GM10847 (cell line): ENCODE measurements around the gene HNRNPF.
A peak's percentile ranks its signal among the peaks of the same experiment; 100 is the strongest.

Experiments
- POLR2A ChIP-seq: IDR thresholded peaks from 2 replicates; pipeline ENCODE4 v1.6.1; 2011; ENCODE audit not compliant: insufficient read length; ENCODE audit errors: extremely low read depth

Gene HNRNPF

DNA sequence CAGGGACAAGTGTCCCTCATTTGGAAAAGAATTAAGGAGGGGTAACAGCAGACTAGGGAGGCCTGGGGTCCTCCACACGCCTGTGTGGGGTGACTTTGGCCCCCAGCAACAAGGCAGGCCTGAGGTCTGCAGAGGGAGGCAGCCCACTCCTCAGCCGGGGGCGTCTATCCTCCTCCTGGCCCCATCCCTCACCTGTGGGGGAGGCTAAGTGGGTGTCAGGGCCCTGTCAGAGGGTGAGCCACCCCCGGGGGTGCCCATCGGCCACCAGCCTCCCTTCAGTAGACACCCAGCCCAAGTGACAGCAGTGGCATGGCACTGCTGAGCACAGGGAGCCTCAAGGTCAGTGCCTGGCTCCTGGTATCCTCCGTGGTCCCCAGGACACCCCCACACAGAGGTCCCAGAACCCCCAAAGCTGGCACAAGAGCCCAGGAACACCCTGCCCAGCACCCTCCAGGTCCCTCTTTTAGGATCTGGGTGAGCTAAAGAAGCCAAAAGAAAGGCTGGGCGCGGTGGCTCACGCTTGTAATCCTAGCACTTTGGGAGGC is 38.2 kb downstream of the HNRNPF start:
- TF ChIP-seq POLR2A: no peak

DNA sequence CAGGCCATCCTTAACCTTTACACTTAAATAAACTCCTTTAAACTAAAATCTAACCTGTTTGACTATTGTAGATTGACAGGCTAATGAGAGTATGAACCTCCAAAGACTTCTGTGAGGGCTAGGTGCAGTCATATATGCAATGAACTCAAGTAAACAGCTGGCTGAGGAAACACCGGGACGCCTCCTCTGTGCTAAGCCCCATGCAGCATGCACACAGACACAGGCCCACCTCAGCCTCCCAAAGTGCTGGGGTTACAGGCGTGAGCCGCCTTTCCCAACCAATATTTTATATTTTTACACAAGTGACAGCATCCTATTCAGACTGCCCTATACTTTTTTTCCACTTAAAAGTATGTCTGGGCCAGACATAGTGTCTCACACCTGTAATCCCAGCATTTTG is 39.1 kb downstream of the HNRNPF start:
- no peak for TF ChIP-seq POLR2A

DNA sequence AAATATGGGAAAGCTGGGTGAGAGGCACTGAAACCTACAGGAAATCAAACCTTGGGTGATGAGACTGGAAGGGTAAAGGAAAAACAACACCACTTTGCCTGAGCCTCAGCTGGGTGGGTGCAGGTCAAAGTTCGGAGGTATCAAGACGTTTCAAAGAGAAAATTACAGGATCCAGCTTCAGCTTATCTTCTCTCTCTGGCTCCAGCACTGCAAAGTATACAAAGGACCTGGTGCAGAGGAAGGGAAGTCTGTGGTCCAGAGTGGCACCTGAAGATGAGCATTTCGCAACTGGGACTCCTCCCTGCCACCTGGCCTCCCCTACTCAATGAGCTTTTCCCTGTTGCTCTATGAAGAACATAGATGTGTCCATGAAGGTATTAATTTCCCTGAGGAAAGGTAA is 44.0 kb downstream of the HNRNPF start:
- no peak for TF ChIP-seq POLR2A

DNA sequence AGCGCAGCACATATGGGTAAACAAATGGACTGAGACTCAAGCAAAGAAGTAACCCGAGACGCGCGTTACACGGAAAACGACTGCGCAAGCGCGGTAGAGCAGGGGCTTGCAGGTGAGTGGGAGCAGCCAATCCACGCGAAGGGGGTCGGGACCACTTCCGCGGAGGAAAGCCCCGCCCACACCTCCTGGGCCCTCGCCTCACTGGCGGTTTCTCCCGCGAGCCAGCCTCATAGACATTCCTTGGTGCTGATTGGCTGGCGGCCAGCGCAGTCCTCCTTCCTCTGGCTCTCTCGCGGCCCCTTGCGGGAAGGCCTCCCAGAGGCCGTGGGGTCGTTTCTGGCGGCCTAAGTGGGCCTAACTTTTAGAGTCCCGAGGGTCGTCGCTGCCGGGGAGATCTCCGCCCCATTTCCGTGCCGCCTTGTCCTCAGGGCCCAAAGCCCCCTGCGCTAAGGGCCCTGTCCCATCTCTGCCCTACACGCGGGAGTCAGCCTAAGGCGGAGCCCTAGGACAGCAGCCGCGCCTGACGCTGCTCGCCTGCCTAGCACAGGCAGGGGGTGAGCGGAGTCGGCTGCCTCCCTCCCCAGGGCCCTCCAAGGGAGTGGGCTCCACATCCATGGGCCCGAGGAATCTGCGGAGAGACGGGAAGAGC is 46.7 kb downstream of the HNRNPF start:
- peak; percentile 67 for TF ChIP-seq POLR2A

DNA sequence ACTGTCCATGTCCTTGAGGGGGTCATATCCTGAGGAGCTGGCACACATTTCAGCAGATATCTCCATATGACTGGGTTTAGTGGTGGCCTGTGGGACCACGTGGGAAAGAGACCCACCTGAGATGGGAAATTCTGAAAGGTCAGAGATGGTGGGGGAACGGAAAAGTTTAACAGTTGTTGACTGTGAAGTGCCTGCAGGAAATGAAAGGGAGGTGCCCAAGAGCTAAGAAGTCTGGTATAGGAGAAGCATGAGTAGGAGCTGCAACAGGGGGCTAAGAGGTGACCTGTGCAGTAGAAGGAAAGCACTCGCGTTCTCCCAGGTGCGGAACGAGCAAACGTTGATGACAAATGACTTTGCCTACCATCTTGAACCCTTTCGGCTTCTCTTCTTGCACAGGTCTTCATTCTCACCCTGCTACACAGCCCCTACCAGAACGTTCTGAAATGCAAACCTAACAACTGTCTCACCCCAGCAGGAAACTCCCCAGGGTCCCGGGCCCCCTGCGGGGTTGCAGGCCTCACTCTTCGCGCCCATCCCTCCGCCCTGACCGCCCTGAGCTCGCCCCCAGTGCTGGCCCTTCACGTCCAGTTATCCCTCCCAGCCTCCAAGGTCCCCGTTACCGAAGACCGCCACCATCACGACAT is 47.3 kb downstream of the HNRNPF start:
- TF ChIP-seq POLR2A: no peak

DNA sequence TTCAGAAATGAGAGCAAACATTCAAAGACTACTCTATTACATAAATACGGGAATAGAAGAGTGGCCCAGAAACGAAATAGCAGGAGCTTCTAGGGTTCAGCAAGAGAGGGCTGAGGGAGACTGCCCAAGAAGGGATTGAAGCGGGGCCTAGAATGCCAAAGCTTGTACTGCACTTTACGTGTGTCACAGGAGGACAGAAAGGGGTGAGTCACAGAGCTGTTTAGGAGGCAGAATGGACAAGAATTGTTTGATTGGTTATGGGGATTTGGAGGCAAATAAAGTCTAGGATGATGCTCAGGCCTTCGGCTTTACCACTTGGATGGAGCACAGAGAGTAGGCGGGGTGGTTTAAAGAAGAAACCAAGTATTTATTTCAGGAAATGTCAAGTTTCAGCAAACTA is 48.9 kb downstream of the HNRNPF start:
- no peak for TF ChIP-seq POLR2A

DNA sequence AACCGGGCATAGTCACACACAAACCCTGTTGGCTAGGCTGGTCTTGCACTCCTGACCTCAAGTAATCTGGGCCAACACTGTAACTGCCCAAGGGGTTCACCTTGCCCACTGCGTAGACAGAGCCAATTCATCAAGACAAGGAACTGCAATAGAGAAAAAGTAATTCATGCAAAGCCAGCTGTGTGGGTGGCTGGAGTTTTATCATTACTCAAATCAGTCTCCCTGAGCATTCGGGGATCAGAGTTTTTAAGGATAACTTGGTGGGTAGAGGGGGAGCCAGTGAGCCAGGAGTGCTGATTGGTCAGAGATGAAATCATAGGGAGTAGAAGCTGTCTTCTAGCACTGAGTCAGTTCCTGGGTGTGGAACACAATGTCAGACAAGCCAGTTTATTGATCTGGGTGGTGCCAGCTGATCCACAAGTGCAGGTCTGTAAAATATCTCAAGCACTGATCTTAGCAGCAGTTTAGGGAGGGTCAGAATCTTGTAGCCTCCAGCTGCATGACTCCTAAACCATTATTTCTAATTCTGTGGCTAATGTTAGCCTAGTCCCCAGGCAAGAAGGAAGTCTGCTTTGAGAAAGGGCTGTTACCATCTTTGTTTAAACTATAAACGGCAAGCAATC is 53.1 kb downstream of the HNRNPF start:
- TF ChIP-seq POLR2A: no peak

DNA sequence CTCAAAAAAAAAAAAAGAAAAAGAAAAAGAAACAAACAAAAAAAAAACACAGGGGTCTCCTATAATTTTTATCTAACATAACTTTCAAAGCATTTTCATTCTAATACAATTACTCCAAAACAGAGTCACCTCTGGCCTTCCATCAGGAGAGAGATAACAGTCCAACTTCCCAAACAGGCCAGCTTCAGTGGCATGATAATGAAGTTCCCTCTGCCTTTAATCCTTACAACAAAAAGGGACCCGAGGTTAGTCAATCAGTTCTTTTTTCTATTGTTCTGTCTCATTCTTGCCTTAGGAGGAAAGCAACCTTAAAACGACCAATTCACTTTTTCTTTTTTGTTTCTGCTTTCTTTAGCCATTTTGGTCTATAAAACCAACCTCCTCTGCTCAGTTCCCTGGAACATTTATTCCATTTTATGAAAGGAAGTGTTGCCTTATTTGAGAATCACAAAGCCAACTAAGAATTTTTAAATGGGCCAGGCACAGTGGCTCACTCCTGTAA is 54.1 kb downstream of the HNRNPF start:
- no peak for TF ChIP-seq POLR2A

DNA sequence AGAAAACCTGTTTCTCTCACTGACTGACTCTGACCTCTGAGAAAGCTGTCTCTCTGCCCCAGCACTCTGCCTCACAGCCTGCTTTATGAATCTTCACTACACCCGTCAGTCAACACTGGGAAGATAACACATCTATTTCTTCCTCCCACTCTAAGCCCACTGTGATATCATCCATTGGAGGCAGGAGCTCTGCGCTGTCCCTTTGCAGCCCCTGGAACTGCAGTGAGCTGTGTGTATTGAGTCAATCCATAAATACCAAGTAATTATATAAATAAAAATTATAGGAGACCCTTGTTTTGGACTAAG is 54.7 kb downstream of the HNRNPF start:
- no peak for TF ChIP-seq POLR2A

DNA sequence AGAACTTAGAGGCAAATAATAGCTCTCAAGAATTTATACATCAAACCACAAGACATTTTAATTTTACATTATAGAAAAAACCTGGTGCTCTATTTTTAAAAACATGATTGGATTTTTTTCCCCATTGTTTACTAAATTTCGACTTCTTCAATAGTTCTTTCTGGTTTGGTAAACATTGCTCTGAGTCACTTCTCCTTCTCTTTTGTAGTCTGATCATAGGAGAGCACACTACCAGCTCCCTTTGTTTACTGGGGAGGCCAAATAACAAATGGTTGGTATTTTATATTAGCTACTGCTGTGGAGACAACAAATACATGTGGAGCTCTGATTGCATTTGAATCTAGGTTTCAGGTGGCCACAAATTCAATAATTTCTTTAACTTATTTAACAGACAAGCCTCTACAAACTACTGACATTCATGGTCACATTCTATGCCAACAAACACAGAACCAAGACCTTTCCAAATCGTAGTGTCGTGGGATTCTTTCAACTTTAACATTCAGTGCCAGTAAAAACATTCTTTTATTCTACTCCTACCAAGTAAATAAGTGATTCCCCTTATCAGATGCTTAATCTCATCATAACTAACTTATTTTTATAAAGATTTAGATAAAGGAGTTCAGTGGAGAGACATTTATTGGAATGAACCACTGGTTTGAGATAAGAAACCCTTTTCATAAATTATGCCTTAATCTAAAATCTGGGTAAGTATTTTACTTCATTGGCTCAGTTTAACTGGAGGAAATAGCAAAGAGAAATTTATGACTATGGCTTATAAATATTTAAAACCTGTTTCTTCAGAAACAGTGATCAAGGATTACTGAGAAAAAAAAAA is 55.3 kb downstream of the HNRNPF start:
- no peak for TF ChIP-seq POLR2A

DNA sequence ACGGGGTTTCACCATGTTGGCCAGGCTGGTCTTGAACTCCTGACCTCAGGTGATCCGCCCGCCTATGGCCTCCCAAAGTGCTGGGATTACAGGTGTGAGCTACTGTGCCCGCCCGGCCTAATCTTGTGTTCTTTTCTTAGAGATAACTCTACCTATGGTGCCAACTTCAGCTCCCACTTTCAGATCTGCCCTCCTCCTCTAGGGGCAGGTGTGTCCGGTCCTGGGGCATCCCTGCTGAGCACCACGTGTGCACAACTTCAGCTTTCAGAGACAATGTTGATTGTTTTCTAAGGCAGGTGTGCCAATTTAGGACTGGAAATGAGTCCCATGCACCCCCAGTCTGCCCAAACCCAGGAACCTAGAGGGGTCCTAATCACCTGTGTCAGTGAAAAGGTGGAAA is 56.0 kb downstream of the HNRNPF start:
- no peak for TF ChIP-seq POLR2A

DNA sequence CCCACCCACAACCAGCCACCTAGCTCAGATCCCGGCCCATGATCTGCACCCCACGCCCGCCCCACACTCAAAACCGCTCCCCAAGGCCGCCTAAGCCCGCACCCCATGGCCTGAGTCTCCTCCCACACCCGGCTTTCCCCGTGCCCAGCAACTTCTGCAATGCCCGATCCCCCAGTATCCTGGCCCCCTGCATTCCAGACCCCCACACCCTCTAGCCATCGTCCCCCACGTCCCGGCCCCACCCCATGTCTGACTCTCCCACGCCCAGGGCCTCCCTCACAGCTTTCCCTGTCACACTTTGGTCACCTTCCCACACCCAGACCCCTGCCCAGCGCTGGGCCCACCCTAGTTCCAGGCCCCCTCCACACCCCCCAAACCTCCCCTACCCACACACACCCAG is 57.7 kb downstream of the HNRNPF start:
- TF ChIP-seq POLR2A: no peak

DNA sequence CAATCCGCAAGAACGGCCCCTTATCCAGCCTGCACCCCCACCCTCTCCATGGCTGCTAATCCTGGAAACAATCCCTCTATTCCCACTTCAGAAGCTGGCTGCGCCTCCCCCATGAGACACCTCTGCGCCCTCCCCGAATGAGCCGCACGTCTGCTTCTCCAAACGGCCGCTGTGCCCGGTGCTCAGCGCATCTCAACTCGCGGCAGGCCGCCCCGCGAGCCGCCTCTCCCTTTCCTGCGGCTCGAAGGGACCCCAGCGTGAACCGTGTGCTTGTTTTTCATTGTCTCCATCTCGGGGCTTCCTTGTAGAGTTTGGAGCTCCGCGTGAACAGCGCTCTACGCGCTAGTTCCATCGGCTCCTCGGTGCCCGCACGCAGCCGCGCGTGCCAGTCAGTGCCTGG is 58.3 kb downstream of the HNRNPF start:
- TF ChIP-seq POLR2A: no peak

DNA sequence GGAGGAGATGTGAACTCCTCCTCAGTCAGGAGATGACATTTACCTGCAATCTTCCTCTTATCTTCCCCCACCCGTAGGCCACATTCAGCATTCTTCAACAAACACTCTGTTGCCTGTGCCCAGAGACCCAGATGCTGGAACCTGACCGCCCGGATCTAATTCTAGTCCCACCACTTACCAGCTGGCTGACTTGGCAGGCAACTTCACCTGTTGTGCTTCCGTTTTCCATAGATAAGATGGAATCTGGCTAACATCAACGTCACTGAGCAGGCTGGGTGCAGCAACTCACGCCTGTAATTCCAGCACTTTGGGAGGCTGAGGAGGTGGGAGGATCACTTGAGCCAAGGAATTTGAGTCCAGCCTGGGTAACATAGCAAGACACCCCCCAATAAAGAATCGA is 58.8 kb downstream of the HNRNPF start:
- no peak for TF ChIP-seq POLR2A

DNA sequence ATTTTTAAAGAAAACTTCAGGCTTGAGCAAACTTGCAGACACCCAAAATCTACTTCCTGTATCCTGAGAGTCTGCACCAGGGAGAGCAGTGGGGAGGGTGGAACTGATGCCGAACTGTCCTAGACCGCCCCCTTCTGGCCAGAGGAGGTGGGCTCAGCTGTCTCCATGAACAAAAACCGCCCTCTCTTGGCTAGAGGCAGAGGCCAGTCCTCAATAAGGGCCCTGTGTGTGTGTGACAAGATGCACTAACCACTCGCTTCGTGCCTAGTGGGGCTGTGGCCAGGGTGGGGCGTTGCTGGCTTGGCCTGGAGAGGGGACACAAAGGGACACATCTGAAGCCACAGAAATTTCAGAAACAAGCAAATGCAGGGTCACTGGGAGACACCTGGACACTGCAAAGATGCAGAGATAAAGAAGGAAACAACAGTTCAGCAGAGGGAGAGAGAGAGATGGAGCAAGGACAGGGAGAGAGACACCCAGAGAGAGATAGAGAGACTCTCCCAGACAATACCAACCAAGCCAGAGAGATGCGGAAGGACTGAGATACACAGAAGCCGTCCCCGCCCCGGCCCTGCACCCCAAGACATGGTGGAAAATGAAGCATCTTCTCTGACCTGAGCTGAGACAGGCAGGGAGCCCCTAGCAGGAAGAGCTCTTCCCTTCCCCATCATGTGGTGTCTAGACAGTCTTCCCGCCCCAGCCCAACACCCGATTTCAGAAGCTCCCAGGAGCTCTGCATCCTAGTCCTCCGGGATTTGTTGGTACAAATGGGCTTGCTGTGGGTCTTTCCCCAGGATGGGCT is 60.3 kb downstream of the HNRNPF start:
- TF ChIP-seq POLR2A: no peak
